ENCODE data around the gene IKBKG.
"Not testable (repeated sequence)": the region's sequence is repeated elsewhere in the genome, so short reads cannot be mapped to it uniquely, and the experiment has no call there.

IKBKG gene

DNA sequence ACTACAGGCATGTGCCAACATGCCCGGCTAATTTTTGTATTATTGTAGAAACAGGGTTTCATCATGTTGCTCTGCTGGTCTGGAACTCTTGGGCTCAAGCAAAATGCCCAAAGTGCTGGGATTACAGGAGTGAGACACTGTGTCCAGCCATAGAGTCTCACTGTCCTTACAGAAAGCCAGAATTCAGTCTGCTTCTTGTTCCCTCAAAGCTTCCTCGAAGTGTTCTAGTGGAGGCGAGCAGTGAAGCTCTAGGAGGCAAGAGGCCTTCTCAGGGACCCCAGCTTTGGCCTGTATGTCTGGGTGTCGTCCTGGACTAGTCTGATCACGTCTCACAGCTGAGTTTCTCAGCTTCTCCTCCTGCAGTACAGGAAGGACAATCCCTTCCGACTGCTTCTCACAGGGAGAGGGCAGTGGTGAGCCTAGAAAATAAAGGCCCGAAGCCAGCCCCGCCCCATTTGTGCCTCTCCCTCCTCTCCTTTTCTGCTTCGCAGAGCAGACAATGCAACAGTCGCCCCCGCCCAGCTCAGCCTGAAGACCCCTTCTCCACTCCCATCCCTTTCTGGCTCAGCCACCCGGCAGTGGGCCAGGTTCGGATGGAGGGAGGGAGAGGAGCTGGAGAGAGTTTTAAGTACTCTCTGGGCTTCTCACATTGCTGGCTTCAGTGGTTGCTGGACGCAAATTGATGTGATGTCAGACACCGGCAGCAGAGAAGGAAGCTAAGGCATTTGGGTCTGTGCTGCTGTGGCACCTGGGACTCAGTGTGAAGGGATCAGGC lies 20.3 kb upstream of the IKBKG start:
- DNase-seq = peak in 3 of 4 experiments; percentile 9 to 29 (median 24)

DNA sequence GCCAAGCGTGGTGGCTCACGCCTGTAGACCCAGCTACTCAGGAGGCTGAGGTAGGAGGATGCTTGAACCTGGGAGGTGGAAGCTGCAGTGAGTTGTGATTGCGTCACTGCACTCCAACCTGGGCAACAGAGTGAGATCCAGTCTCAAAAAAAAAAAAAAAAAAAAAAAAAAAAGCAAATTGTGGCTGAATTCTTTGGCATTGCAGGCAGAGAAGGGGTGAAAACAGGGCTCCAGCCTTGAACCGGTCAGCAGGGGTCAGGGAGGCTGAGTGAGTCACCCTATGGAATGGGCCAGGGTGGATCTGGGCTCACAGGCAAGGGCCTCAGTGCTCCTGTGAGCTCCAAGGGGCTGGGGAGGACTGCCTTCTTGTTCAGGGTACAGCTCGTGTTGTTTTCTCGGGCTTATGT lies 18.2 kb upstream of the IKBKG start:
- DNase-seq = no peak

GRCh38 chrX:154530286-154530685 lies 17.1 kb upstream of the IKBKG start:
- DNase-seq = no peak

DNA sequence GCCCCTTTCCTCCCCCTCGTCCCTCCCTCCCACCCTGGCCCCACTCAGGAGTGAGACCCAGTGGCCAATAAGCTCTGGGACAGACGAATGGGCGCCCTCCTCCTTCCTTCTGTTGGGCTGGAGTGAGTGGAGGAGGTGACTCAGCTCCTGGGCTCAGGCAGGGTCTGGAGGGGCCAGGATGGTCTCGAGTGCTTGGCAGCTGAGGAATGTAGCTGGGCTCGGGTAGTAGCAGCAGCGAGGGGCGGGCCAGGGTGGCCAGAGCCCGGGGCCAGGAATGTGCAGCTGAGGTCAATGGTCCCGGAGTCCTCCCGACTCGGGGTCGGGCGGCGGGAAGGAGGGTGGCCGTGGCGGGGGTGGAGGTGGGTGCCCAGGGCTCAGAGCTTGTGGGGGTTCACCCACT lies 15.8 kb upstream of the IKBKG start:
- DNase-seq = no peak

- DNase-seq = no peak
Measured at GRCh38 chrX:154532690-154533089, 14.7 kb upstream of the IKBKG start.

- DNase-seq = peak; percentile 65 to 76 (median 76)
Measured at GRCh38 chrX:154534526-154535322, 12.7 kb upstream of the IKBKG start.

DNA sequence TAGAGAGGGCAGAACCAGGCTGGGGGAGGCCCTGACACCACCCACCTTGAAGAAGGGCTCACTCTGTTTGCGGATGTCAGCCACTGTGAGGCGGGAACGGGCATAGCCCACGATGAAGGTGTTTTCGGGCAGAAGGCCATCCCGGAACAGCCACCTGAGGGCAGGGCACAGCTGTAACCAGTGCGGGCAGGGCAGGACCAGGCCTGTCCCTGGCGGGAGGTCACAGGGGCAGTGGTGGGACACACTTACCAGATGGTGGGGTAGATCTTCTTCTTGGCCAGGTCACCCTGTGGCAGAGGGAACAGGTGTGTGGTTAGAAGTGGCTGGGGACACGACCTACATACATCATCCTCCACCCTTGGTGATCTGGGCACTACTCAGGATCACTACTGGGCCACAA lies 11.5 kb upstream of the IKBKG start:
- no peak for DNase-seq

GRCh38 chrX:154539077-154539476 lies 8.3 kb upstream of the IKBKG start:
- DNase-seq = no peak

DNA sequence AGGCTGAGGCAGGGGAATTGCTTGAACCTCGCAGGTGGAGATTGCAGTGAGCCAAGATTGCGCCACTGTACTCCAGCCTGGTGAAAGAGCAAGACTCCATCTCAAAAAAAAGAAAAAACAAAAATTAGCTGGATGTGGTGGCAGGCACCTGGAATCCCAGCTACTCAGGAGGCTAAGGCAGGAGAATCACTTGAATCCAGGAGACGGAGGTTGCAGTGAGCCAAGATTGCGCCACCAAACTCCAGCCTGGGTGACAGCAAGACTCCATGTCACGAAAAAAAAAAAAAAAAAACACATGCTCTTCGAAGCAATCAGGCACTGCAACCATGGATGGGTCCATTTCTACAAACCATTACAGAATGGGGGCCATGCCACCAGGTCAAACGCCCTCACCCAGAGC lies 7.1 kb upstream of the IKBKG start:
- DNase-seq = not testable (repeated sequence)

DNA sequence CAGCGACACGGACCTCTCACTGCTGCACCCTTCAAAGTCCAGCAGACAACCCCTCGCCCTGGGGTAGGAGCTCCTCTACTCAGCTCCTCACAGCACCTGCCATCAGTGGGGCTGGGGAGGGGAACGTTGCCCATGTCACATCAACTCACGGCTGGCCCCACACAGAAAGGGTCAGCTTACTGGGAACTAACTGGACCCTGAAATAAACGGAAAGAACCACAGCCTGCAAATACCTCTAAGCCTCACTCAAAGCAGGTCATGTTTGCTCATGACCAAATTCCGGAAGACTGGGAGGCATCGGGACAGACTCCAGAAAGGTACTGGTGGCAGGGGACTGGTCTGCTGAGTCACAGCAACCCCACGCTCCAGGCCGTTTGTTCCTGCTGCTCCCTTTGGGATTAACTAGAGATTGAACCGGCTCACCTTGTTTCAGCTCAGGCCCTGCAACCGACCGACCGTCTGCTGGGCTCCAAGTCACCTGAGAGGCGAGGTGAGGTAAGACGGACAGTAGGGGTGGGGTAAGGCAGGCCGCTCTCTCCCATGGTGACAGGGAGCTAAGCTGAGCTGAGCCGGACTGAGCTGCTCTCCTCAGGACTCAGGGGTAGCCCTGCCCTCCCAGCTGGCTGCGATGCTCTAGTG lies 6.4 kb upstream of the IKBKG start:
- no peak for DNase-seq

DNA sequence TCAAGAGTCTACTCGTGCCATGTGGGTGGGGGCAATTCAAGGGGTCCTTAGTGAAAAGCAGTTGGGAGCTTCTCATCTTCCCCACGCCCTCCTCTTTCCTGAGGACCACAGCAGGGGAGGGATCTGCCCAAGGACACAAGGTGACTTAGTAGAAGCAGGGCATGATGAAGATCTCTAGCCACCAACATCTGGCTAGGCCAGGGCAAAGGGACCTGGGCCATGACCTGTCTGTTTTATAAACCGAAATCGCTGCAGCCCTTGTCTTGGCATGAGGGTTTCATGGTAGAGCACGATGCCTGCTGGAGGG lies 5.9 kb upstream of the IKBKG start:
- DNase-seq = no peak

GRCh38 chrX:154541896-154542722 lies 5.3 kb upstream of the IKBKG start:
- peak in 1 of 4 experiments; percentile 41 for DNase-seq

DNA sequence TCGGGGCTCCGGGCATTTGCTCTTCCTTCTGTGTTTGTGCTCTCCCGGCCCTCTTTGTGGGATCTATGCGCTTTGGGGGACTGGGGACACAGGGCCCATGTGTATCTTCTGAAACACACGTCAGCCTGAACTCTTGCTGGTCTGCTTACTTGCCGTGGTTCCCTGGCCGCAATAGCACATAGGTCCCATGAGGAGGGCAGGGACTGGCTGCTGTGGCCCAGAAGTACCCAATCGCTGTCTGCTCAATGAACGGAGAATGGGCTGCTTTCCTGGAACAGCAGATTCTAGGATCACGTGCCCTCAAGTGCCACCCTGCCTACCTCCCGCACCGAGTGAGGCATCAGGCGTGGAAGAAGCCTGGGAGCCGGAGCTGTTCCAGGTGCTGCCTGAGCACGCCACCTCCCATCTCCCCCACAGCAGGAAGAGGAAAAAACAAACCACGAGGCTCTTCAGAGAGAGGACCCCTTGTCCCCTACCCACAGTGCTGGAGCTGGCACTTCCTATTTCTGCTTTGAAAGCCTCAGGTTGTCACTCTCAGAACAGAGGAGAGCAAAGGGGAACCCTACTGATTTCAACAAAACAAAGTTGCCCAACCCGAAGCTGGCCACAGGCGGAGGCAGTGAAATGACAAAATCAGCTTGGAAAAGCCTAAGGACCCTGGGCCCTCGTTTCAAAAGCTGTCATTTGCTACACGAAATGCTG lies 4.5 kb upstream of the IKBKG start:
- no peak for DNase-seq

DNA sequence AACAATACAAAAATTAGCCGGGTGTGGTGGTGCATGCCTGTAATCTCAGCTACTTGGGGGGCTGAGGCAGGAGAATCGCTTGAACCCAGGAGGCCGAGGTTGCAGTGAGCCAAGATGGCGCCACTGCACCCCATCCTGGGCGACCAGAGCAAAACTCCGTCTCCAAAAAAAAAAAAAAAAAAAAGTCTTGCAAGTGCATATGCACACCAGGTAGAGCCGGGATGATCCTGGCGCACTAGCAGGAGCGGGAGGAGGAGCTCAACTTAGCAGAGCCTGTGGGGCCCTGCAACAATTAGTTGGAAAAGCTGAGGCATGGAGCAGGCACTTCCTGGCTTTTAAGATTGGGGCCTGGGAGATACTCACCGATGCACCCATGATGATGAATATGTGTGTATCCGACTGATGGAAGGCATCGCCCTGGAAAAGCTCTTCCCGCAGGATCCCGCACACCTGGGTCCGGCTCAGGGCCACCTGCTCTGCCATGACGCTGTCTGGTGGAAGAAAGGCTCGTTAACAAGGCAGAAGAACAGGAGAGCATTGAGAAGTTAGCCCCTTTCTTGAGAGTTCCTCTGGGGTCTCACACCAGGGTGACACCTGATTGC lies 1.6 kb upstream of the IKBKG start:
- no peak for DNase-seq

DNA sequence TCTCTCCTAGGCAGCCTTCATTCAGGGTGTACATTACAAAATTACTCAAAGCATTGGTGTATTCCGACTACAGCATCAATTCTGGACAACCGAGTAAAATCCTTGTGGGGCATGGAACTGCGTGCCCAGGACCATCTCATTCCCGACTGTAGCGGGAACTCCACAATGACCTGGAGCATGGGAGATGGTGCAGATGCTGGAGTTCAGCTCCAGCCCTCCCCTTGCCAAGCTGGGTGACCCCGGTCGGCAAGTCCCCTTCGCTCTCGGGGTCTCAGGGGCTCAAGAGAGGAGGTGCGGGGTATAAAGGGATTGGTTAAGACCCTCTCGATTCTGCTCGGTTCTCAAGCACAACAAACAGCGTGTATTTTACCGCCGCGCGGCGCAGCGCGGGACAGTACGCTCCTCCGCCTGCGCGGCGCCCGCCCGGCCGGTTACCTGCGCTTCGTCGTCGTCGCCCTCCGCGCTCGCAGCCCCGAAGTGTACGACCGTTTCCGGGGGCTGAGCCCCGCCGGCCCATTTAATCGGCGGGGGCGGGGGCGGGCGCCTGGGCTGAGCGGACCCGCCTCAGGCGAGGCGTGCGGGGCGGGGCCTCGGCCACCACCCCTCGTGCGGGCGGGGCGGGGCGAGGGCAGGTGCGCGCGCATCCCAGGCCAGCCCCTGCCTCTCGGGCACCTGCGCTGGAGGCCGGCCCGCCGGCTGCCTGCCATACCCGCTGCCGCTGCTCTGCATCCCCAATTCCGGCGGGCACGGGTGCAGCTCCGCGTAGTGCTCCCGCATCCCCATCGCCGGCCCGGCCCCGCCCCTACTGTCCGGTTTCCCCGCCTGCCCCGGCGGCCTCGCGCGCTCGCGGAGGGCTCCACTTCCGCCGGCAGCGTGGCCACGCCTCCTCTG lies 821 bp upstream of the IKBKG start, which contains the start of gene G6PD:
Gene G6PD (minus strand): TSS at position 493 of the 891 bp plus-strand sequence. CDS start 691 bp downstream, outside the sequence.
- DNase-seq = peak; percentile 65 to 77 (median 72)

- DNase-seq = no peak
Measured at GRCh38 chrX:154548028-154548316, 552 bp downstream of the IKBKG start.

DNA sequence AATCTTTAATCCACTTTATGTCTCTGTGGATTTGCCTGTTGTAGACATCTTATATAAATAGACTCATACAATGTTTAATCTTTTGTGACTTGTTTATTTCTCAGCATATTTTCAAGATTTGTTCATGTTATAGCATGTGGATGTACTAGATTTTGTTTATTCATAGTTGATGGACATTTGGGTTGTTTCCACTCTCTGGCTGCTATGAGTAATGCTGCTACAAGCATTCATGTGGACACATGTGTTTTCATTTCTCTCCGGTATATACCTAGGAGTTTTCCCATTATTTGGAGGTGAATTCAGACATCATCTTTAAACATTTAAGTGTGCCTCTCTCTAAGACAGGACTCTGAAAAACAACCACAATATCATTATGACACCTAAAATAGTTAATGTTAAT lies 2.3 kb downstream of the IKBKG start:
- DNase-seq = no peak

GRCh38 chrX:154552112-154552806 lies 4.8 kb downstream of the IKBKG start:
- not testable (repeated sequence) for DNase-seq

GRCh38 chrX:154558060-154558690 lies 10.8 kb downstream of the IKBKG start:
- DNase-seq = not testable (repeated sequence)

- not testable (repeated sequence) for DNase-seq
Measured at GRCh38 chrX:154558896-154559295, 11.5 kb downstream of the IKBKG start.

Data from activated CD4-positive, CD25-positive, alpha-beta regulatory T cell (primary cell).